ENCODE results near the gene STRADA.

GRCh38 chr17:63707151-63707550 lies 34.4 kb downstream of the STRADA start:
- no peak for TF ChIP-seq POLR2A (IDR thresholded peaks at IDR 0.05)
- TF ChIP-seq, protein P1, sequence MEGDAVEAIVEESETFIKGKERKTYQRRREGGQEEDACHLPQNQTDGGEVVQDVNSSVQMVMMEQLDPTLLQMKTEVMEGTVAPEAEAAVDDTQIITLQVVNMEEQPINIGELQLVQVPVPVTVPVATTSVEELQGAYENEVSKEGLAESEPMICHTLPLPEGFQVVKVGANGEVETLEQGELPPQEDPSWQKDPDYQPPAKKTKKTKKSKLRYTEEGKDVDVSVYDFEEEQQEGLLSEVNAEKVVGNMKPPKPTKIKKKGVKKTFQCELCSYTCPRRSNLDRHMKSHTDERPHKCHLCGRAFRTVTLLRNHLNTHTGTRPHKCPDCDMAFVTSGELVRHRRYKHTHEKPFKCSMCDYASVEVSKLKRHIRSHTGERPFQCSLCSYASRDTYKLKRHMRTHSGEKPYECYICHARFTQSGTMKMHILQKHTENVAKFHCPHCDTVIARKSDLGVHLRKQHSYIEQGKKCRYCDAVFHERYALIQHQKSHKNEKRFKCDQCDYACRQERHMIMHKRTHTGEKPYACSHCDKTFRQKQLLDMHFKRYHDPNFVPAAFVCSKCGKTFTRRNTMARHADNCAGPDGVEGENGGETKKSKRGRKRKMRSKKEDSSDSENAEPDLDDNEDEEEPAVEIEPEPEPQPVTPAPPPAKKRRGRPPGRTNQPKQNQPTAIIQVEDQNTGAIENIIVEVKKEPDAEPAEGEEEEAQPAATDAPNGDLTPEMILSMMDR (IDR thresholded peaks at IDR 0.05) = no peak

Data from suprapubic skin (tissue), 3 donors.